Bone marrow (tissue), 2 donors: Measurements from ENCODE around the gene PYGM.
A peak's percentile ranks its signal among the peaks of the same experiment; 100 is the strongest.

Experiments used
- DNase-seq, 2 donors: peaks; one replicate each; lab custom pipeline; 2025; lab: John Stamatoyannopoulos, UW

Gene PYGM

GRCh38 chr11:64753380-64754123 is 6.2 kb downstream of the PYGM start:
- no peak for DNase-seq

- no peak for DNase-seq
Observed at GRCh38 chr11:64753019-64753379, 6.8 kb downstream of the PYGM start.

- DNase-seq = no peak
Observed at GRCh38 chr11:64752175-64752970, 7.4 kb downstream of the PYGM start.

- no peak for DNase-seq
Observed at GRCh38 chr11:64751580-64751979, 8.2 kb downstream of the PYGM start.

- DNase-seq = no peak
Observed at GRCh38 chr11:64751136-64751535, 8.6 kb downstream of the PYGM start.

- no peak for DNase-seq
Observed at GRCh38 chr11:64750361-64751054, 9.3 kb downstream of the PYGM start.

- no peak for DNase-seq
Observed at GRCh38 chr11:64747961-64748665, 11.7 kb downstream of the PYGM start.

GRCh38 chr11:64746486-64746885 is 13.3 kb downstream of the PYGM start:
- no peak for DNase-seq

GRCh38 chr11:64745521-64746328 is 14.0 kb downstream of the PYGM start:
- peak; percentile 45 to 75 for DNase-seq

- DNase-seq = peak; percentile 47 to 91
Observed at GRCh38 chr11:64745189-64745520, 14.6 kb downstream of the PYGM start.

GRCh38 chr11:64744544-64745188 is 15.1 kb downstream of the PYGM start:
- no peak for DNase-seq

- peak; percentile 41 to 75 for DNase-seq
Observed at GRCh38 chr11:64743591-64744543, 15.9 kb downstream of the PYGM start, which contains the start of gene RASGRP2. RASGRP2 (minus strand) TSS chr11:64744142; CDS start chr11:64742866, 1,276 bp downstream.

GRCh38 chr11:64742889-64743590 is 16.7 kb downstream of the PYGM start:
- DNase-seq = peak; percentile 28 to 79

- DNase-seq = peak in 1 of 2 donors; percentile 13
Observed at GRCh38 chr11:64742087-64742888, 17.5 kb downstream of the PYGM start.

- no peak for DNase-seq
Observed at GRCh38 chr11:64741375-64742086, 18.2 kb downstream of the PYGM start.

GRCh38 chr11:64739871-64740270 is 19.9 kb downstream of the PYGM start:
- DNase-seq = no peak

- no peak for DNase-seq
Observed at GRCh38 chr11:64736654-64737053, 23.1 kb downstream of the PYGM start.
